Muscle layer of duodenum (tissue), 2 donors: ENCODE results near the gene KRT20.
"Not testable (repeated sequence)": the region's sequence is repeated elsewhere in the genome, so short reads cannot be mapped to it uniquely, and the experiment has no call there.

Experiments
- H3K27ac ChIP-seq: one replicate; pipeline ENCODE4 v1.7.0; 2013; ENCODE audit warnings: mild to moderate bottlenecking, low read length
- H3K27me3 ChIP-seq: one replicate; pipeline ENCODE4 v1.7.0; 2013; ENCODE audit warnings: low read depth, mild to moderate bottlenecking, control low read depth, low read length
- H3K36me3 ChIP-seq, 2 donors: one replicate each; pipeline ENCODE4 v1.7.0; 2013; ENCODE audit warnings: low read length in 2 of 2, control low read depth in 1 of 2, mild to moderate bottlenecking in 1 of 2; ENCODE audit not compliant: insufficient read depth in 2 of 2, control insufficient read depth in 1 of 2
- H3K4me1 ChIP-seq, 2 donors: one replicate each; pipeline ENCODE4 v1.7.0; 2013; ENCODE audit warnings: low read length in 2 of 2, mild to moderate bottlenecking in 2 of 2, control low read depth in 1 of 2, moderate library complexity in 1 of 2; ENCODE audit not compliant: insufficient read depth in 2 of 2, control insufficient read depth in 1 of 2
- H3K4me3 ChIP-seq, 2 donors: one replicate each; pipeline ENCODE4 v1.7.0; 2013; ENCODE audit warnings: low read length in 2 of 2, low read depth in 1 of 2, mild to moderate bottlenecking in 1 of 2
- H3K9me3 ChIP-seq, 2 donors: one replicate each; pipeline ENCODE4 v1.7.0; 2013; ENCODE audit warnings: low read length in 2 of 2, control low read depth in 1 of 2, mild to moderate bottlenecking in 1 of 2; ENCODE audit not compliant: control insufficient read depth in 1 of 2
- donor health status: healthy.

Gene KRT20

GRCh38 chr17:40866838-40867237 is 18.2 kb downstream of the KRT20 start, which contains the start of gene KRT12:
KRT12 (minus strand) TSS chr17:40867223; CDS start chr17:40867186, 37 bp downstream.
- H3K4me1 ChIP-seq, result no peaks in the 10 kb centered on the region
- no peak within 1 kb of the TSS for H3K27ac ChIP-seq
- no peak within 1 kb of the TSS for H3K4me3 ChIP-seq
- H3K27me3 ChIP-seq, result peaks cover 6% of the 10 kb centered on the region
- no peaks in the 10 kb centered on the region for H3K9me3 ChIP-seq
- no peaks in the 10 kb centered on the region for H3K36me3 ChIP-seq

GRCh38 chr17:40864661-40865390 is 20.2 kb downstream of the KRT20 start:
- Histone ChIP-seq H3K36me3 (no peaks in the 10 kb centered on the region), H3K4me3 (no peak overlapping the region), H3K27ac (no peak overlapping the region), H3K9me3 (no peaks in the 10 kb centered on the region), H3K27me3 (peaks cover 6% of the 10 kb centered on the region), H3K4me1 (no peaks in the 10 kb centered on the region)

GRCh38 chr17:40862985-40863733 is 21.9 kb downstream of the KRT20 start:
- H3K4me1 ChIP-seq, result no peaks in the 10 kb centered on the region
- H3K27me3 ChIP-seq, result peaks cover 6% of the 10 kb centered on the region
- no peaks in the 10 kb centered on the region for H3K36me3 ChIP-seq
- H3K27ac ChIP-seq, result no peak overlapping the region
- no peaks in the 10 kb centered on the region for H3K9me3 ChIP-seq
- no peak overlapping the region for H3K4me3 ChIP-seq

DNA sequence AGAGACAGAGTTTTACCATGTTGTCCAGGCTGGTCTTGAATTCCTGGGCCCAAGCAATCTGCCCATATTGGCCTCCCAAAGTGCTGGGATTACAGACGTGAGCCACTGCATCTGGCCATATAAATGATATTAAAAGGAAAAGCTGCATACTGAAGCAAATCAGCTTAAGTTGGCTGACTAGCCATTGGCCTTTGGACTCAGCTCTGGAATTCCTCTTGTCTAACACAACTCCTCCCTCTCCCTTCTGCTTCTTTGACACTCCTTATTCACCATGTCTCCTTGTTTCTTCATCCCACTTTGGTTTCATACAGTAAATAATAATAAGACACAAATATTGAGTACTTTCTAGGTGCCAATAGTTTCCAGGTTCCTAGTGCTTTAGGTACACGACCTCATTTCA is 25.5 kb downstream of the KRT20 start:
- Histone ChIP-seq H3K36me3 (no peaks in the 10 kb centered on the region), H3K4me1 (no peaks in the 10 kb centered on the region), H3K4me3 (no peak overlapping the region), H3K9me3 (no peaks in the 10 kb centered on the region), H3K27me3 (peaks cover 6% of the 10 kb centered on the region), H3K27ac (no peak overlapping the region)

DNA sequence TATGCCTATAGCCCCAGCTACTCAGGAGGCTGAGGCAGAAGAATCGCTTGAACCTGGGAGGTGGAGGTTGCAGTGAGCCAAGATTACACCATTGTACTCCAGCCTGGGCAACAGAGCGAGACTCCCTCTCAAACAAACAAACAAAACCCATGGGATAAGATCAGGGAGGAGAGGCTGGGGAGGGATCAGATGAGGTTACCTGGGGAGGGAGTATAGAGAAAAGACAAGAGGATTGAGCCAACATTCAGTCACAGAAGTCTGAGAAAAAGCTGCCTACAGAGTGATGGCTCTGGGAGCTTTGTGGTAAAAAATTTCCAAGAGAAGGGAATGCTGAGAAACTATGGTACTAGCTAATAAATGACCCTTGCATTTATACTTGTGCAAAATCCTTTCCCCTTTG is 26.4 kb downstream of the KRT20 start:
- not testable (repeated sequence) for H3K36me3 ChIP-seq, H3K27ac ChIP-seq, H3K9me3 ChIP-seq, H3K4me3 ChIP-seq, H3K4me1 ChIP-seq, H3K27me3 ChIP-seq

DNA sequence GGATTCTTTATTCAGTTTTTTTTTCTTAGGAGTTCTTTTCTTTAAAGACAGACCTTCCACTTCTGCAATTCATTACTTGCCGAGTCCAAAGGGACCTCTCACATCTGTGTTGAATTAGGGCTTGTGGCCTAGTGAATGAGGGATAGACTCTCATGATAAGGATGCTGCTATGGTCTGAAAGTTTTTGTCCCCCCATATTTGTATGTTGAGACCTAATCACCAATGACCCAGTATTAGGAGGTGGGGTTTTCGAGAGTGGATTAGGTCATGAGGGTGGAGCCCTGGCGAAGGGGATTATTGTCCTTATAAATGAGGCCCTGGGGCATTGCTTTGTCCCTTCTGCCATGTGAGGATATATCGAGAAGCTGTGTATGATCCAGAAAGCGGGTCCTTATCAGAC is 27.5 kb downstream of the KRT20 start:
- H3K27ac ChIP-seq, result no peak overlapping the region

DNA sequence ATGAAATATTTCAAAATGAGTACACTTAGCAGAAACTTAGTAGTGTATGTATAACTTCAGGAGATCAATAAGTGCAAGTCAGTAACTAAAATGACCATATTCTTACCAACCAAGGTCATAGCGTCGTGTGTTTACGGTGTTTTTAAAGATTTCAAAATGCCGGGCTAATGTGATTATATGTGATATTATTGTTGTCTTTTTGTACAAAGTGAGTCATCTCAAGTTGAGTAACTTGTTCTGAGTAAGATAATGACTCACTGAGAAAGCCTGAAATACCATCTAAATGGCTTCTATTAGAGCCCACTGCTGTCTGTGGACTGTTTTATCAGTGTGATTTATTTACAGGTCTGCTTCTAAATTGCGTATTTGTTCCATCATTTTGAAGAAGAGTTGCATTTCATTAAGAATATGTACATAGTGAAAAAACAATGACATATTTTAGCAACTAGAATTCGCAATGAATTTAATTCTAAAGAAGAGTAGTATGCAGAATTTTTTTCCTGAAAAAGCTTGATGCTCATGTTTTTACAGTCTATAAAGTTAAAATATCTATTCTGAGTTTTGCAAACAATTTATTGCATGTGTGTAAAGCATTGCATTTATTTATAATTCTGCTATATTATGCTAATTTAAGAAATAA is 30.7 kb downstream of the KRT20 start:
- no peaks in the 10 kb centered on the region for H3K36me3 ChIP-seq

More for the DNA sequence above, 27.5 kb downstream of the KRT20 start:
- no peaks in the 10 kb centered on the region for H3K27me3 ChIP-seq
- H3K9me3 ChIP-seq, result no peaks in the 10 kb centered on the region
- H3K36me3 ChIP-seq, result no peaks in the 10 kb centered on the region
- H3K4me3 ChIP-seq, result no peak overlapping the region
- H3K4me1 ChIP-seq, result no peaks in the 10 kb centered on the region

DNA sequence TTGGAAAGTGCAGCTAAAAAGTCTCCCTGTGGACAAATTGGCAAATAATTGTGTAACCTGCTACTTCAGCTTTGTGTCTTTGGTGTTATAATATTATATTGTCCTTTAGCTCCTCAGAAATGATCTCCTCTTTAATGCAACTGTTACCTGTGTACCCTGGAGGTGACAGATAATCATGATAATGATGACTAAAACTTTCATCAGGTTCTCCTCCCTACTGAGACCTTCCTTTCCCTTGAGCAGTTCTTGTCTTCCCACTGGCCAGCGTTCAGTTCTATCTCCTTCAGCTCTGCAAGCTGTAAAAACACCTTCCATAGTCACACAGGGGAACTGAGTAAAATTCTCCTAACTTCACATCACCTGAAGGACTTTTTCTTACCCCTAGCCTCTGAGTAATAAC is 32.7 kb downstream of the KRT20 start:
- Histone ChIP-seq H3K4me1 (no peaks in the 10 kb centered on the region), H3K27me3 (no peaks in the 10 kb centered on the region), H3K9me3 (no peaks in the 10 kb centered on the region), H3K4me3 (no peak overlapping the region), H3K36me3 (no peaks in the 10 kb centered on the region), H3K27ac (no peak overlapping the region)

More for the DNA sequence above, 30.7 kb downstream of the KRT20 start:
- Histone ChIP-seq H3K27ac (no peak overlapping the region), H3K9me3 (no peaks in the 10 kb centered on the region), H3K4me3 (no peak overlapping the region), H3K4me1 (no peaks in the 10 kb centered on the region), H3K27me3 (no peaks in the 10 kb centered on the region)

GRCh38 chr17:40850293-40850972 is 34.6 kb downstream of the KRT20 start:
- Histone ChIP-seq H3K4me3 (no peak overlapping the region), H3K27ac (no peak overlapping the region), H3K27me3 (no peaks in the 10 kb centered on the region), H3K9me3 (no peaks in the 10 kb centered on the region), H3K4me1 (no peaks in the 10 kb centered on the region), H3K36me3 (no peaks in the 10 kb centered on the region)

- no peaks in the 10 kb centered on the region for H3K4me1 ChIP-seq
- H3K36me3 ChIP-seq, result no peaks in the 10 kb centered on the region
- no peak overlapping the region for H3K27ac ChIP-seq
- no peaks in the 10 kb centered on the region for H3K27me3 ChIP-seq
- H3K9me3 ChIP-seq, result no peaks in the 10 kb centered on the region
- no peak overlapping the region for H3K4me3 ChIP-seq
These were observed 35.3 kb downstream of the KRT20 start for GRCh38 chr17:40849723-40850122.
